GM10847 (cell line): ENCODE data around the gene E2F1.

Experiments used
- POLR2A ChIP-seq: IDR thresholded peaks from 2 replicates; pipeline ENCODE4 v1.6.1; 2011; ENCODE audit not compliant: insufficient read length; ENCODE audit errors: extremely low read depth

The E2F1 gene

DNA sequence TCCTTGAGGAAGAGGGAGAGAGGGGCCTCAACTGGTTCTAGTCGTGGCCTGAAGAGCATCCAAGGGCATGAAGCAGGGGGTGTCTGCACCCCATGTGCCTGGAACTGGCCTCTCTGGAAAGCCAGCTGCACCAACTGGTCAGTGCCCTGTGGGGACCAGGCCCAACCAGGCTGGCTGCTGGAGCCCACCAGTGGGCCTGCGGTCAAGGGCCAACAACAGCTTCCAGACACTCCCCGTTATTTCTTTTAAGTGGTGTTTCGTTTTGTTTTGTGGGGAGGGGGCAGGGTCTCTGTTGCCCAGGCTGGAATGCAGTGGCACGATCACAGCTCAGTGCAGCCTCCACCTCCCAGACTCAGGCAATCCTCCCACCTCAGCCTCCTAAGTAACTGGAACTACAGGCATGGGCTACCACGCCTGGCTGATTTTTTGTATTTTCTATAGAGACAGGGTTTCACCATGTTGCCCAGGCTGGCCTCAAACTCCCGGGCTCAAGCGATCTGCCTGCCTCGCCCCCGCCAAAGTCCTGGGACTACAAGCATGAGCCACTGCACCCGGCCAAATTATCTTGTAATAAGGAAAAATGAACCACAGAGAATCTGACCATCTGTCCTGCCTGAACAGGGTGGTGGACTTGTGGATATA lies 36.0 kb downstream of the E2F1 start:
- TF ChIP-seq POLR2A = no peak

DNA sequence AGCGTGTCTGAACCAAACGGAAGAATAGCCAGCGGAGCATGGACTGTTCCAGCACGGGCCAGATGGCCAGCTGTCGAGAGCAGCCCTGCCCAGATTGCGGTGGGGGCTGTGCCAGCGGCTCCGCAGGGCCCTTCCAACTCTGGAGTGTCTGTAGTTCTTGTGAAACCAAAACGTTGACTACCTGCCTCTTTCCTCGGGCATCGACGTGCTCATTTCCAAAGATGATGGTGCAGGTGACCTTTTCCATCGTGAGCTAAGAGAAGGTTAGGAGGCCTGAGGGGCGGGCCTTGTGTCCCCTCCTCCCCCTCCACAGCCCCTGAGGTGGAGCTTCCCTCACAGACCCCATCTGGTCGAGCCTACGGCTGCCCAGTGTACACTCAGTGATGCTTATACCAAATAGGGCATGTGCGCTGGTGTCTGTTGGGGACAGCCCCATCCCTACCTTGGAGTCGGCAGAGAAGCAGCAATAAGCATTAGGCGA lies 36.9 kb downstream of the E2F1 start:
- TF ChIP-seq POLR2A = no peak

DNA sequence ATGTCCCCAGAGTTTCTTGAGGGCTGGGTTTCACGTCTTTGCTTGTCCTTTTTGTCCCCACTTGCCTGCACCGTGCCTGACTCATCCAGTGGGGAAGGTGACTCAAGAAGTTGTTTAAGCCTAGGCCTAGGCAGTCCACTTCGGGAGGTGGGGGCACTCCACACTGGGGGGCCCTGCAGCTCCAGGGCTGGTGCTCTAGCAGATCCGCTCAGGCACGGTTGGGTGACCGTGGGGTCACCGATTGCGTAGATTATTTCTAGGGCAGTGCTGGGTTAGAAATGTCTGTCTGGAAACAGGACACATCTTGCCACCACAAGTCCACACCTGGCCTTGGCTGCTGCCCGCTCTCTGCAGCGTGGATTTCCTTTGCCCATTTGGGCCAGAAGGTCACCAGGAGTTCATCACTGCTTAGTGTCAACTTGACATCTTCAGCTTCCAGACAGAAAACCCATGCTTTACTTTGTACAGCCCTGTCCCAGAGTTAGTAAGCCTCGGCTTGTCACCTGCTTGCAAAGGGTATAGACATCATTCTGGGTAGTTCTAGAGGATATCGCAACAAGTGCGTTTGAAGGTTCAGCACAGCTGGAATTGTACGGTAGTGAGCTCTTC lies 37.7 kb downstream of the E2F1 start:
- no peak for TF ChIP-seq POLR2A

DNA sequence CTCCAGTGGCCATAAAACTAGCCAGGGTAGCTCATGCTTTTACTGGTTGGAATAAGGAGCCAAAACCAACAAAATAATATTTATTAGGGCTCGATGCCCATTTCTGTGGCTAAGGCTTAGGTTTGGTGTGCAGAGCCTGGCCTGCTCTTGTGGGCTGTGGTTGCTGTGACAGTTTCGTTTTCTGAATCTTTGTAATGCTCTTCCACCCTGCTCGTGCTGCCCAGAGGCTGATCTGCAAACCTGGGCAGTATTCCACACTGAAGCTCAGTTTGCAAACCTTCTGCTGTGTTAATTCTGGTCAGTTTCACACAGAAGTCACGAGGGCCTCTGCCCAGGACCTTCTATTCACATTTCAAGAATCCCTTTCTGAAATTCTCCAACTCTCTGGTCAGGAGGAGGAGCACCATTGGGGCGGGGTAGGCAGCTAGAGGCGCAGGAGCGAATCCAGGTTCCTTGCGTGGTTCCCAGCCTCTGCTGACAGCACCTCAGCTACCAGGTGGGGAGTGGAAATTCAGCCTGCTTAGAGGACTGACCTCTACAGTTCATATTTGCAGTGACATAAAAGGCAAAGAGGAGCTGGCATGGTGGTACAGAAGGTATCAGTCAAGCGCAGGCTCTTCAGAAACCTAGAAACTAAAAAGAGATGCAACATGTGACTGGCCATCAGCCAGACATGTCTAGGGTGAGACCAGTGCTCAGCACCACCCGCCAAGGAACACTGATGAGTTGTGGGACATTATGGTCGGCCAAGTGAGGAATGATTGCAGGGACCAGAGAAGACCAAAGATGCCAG lies 38.4 kb downstream of the E2F1 start:
- no peak for TF ChIP-seq POLR2A

DNA sequence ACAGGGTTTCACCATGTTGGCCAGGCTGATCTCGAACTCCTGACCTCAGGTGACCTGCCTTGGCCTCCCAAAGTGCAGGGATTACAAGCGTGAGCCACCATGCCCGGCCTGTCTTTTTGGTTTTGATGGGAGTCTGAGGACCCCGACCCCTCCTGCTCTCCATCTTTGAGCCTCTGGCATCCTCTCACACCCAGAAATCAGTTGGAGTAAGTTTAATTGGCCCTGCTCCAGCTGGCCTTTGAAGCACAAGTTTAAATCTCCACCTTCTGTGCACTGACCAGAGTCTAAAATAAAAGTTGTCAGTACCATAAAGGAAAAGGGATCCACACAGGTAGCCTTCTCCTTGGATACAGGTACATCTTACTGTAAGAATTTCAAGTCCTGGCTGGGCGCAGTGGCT lies 40.0 kb downstream of the E2F1 start:
- no peak for TF ChIP-seq POLR2A

DNA sequence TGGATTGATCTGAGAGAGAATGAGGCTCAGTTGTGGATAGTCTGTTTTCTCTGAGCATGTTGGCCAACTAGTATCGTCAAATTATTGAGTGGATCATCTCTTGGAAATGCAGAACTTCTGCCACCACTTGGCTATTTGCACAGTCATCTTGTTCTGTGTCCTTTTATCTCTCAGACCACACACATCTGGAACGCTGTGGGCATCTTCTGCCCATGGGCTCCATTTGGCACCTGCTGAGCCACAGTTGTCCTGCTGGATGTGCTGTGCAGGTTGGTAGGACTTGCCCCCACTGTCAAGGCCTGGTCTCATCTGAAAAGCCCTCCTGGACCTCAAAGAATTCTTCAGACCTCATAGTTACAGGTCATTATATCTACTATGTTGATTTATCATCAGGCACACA lies 40.8 kb downstream of the E2F1 start:
- no peak for TF ChIP-seq POLR2A

DNA sequence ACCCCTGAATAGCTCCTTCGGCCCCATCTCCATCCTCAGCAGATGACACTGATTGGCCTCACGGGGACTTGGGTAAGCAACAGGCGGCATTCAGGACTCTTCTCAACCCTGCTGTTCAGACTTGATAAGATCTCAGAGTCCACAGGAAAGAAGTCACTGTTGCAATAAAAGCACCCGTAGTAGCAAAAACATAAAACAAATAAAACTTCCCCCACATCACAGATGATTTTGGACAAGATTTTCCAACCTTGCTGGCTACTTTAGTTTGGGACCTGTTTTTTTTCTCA lies 41.2 kb downstream of the E2F1 start:
- TF ChIP-seq POLR2A = no peak

DNA sequence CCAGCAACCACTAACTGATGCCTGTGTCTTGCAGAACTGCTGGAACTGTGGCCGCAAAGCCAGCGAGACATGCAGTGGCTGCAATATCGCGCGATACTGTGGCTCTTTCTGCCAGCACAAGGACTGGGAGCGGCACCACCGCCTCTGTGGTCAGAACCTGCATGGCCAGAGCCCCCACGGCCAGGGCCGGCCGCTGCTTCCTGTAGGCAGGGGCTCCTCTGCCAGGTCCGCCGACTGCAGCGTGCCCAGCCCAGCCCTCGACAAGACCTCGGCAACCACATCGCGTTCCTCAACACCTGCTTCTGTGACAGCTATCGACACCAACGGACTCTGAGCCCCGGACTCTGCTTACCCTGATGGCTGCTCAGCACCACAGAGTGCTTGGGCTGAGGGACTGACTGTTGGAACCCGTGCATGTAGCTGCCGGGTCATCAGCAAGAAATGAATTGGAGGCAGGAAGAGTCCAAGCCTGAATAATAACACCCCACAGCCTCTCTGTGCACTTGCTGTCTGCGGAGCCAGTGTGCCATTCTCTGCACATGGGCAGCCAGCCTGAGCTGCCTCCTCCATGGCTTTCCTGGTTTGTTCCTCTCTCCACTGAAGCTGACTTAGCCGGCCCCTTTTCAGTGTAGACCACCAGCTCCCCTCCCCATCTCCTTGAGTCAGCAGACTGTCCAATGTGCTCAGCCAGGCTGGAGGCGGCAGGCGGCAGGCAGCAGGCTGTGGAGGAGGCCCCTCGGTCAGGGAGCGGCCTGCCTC lies 41.7 kb downstream of the E2F1 start:
- no peak for TF ChIP-seq POLR2A

DNA sequence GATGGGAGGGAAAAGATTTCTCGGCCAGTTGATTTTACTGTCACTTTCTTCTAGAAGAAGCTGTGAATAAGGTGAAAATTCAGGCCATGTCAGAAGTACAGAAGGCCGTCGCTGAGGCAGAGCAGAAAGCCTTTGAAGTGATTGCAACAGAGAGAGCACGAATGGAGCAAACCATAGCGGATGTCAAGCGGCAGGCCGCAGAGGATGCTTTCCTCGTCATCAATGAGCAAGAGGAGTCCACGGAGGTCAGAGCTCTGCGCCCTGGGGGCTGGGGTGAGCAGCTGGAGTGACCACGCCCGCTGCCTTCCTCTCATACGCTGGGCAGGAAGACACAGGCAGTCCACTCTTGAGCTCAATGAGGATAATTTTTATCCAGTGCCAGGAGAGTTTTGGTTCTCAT lies 45.9 kb downstream of the E2F1 start:
- TF ChIP-seq POLR2A = no peak

DNA sequence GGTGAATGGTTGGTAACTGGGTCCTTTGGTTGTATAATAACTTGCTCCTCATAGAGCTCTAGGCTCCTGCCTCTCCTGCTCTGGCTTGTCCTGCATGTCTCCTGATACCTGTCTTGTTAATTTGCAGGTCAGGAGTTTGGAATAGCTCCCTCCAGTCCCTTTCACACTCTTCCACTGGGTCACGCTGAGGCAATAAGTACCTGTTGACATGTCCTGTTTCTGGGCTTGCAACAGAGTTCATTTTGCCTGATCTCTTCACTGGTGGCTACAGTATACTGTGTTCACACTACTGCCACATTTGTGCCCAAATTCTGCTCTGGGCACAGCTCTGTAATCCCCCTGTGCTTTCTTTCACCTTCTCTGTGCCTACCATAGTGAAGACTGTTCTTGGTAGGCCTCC lies 49.4 kb downstream of the E2F1 start:
- TF ChIP-seq POLR2A = no peak

DNA sequence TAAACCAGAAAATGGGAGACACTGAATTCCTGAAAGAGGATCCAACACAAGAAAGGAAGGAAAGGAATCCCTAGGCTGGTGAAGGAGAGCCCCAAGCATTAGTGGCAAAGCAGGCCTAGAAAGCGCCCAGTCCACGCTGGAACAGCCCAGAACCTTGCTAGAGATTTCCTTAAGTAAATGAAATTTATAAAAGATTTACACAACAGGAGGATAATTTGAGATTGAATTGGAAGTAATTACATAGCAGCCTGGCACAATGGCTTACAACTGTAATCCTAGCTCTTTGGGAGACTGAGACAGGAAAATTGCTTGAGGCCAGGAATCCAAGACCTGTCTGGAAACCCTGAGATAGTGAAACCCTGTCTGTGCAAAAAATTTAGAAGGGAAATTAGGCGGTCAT lies 50.8 kb downstream of the E2F1 start:
- no peak for TF ChIP-seq POLR2A

DNA sequence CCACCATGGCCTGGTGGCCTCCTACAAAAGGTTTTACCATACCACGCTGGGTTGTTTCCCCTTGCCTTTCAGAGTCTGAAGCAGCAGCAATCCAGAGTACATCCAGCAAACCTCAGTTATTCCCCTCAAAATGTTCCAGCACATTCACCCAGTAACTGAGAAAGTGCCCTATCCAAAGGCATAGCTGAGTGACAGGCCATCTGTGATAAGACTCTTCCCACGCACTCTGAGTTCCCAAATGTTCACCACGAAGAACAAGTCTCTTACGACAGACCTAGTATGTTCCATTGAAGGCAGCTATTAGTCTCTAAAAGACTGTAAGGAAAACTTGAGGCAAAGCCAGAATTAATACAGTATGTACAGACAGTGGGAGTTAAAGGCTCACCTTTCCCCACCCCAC lies 55.7 kb downstream of the E2F1 start:
- TF ChIP-seq POLR2A = no peak

DNA sequence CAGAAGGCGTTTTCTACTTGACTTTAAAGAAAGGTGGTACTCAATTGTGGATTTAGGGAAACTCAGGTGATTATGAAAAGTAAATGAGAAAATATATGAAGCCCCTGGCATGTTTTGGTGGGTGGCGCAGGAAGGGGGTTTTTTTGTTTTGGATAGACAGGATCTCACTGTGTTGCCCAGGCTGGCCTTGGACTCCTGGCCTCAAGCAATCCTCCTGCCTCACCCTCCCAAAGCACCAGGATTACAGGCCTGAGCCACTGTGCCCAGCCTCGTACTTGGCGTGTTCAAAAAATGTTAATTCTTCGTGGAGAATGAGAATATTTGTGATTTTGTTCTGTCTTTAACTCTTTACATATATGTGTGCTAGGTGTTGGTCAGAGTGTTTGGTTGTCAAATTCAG lies 56.2 kb downstream of the E2F1 start:
- no peak for TF ChIP-seq POLR2A

DNA sequence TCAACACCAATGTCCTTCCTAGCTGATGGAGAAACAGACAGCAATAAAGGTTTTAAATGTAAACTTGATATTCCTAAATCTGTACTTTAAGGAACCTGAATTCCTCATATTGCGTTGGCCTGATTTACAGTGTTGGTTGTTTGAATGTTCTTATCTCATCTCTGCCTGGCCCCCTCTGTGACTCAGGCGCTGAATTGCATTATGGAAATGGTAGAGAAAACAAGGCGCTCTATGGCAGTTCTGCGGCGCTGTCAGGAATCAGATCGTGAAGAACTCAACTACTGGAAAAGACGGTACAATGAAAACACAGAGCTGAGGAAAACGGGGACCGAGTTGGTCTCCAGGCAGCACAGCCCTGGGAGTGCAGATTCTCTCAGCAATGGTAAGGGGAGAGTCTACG lies 56.7 kb downstream of the E2F1 start:
- no peak for TF ChIP-seq POLR2A

DNA sequence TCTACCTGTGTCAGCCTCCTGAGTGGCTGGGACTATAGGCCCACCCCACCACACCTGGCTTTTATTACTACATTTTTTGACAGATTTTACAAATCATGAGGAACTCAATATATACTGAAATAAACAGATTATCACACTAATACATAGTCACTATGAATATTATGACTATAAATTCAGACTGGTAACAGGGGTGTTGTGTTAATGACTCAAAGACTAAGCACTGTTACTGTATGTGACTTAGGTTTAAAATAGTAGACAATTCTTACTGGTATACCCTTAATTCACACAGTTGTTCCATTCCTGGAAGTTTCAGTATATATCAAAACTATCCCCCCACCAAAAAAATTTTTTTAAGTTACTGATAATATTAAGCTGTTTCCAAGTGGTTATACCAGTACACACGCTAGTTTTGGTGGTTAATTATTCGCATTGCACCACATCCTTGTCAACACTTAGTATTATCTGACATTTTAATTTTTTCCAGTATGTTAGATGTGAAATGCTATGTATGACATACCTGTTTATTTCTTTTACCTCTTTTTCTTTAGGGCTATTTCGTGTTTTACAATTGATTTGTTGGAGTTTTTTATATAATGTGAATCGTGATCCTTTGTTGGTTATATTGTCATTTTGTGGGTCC lies 58.5 kb downstream of the E2F1 start:
- no peak for TF ChIP-seq POLR2A
